ENCODE data around the gene LRP4.
"Not testable (repeated sequence)": the region's sequence is repeated elsewhere in the genome, so short reads cannot be mapped to it uniquely, and the experiment has no call there.

- TF ChIP-seq POLR2A (IDR thresholded peaks at IDR 0.05; ENCODE audit: low read depth, low read length); TAF1 (IDR thresholded peaks at IDR 0.05; ENCODE audit: borderline replicate concordance, low read depth, low read length): not testable (repeated sequence)
Measured at GRCh38 chr11:46927928-46928327, 9.6 kb upstream of the LRP4 start.

Data from GM12892 (cell line).